GM12801 (cell line): ENCODE data around the gene OSCAR.

ENCODE experiments used
- TF ChIP-seq, protein P1 (sequence below): IDR thresholded peaks from one replicate; pipeline ENCODE4 v1.5.1; 2011; ENCODE audit warnings: control low read depth; ENCODE audit not compliant: insufficient read length; ENCODE audit errors: extremely low read depth

The OSCAR gene

DNA sequence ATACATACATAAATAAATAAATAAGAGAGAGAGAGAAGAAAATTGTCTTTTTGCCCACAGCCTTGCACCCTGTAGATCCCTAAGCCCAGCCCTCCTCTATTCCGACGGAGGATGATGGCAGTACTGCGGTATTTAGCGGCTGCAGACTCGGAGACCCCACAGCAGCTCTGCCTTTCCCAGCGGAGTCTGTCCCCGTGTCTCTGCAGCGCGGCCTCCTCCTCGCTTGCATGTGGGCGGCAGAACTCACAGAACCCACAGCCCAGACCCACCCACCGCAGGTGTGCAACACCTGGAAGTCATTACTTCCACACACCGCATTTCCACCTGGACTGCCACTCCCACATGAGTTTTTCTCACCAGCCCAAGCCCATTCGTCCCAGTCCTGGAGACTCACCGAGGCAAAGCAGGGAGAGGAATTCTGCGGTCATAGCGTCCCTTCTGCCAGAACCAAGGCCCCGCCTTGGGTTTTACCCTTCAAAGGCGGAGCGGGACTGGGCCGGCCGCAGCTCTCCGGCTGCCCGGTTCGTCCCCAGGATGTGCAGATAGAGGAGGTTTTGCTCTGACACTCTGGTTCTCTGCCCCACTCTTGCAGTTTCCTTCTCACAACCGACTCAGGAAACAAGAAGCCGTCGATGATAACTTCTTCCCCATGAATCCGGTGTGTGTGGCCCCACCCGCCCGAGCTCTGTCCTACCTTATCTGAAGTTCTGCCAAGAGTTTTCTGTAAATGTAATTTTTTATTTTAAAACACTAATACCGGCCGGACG lies 37.1 kb downstream of the OSCAR start, which contains the start of gene VSTM1:
Gene VSTM1, minus strand, starts transcription at position 548 of the 767 bp plus-strand sequence. Its CDS starts 120 bp downstream, at position 428.
- TF ChIP-seq, protein P1, sequence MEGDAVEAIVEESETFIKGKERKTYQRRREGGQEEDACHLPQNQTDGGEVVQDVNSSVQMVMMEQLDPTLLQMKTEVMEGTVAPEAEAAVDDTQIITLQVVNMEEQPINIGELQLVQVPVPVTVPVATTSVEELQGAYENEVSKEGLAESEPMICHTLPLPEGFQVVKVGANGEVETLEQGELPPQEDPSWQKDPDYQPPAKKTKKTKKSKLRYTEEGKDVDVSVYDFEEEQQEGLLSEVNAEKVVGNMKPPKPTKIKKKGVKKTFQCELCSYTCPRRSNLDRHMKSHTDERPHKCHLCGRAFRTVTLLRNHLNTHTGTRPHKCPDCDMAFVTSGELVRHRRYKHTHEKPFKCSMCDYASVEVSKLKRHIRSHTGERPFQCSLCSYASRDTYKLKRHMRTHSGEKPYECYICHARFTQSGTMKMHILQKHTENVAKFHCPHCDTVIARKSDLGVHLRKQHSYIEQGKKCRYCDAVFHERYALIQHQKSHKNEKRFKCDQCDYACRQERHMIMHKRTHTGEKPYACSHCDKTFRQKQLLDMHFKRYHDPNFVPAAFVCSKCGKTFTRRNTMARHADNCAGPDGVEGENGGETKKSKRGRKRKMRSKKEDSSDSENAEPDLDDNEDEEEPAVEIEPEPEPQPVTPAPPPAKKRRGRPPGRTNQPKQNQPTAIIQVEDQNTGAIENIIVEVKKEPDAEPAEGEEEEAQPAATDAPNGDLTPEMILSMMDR, result no peak

DNA sequence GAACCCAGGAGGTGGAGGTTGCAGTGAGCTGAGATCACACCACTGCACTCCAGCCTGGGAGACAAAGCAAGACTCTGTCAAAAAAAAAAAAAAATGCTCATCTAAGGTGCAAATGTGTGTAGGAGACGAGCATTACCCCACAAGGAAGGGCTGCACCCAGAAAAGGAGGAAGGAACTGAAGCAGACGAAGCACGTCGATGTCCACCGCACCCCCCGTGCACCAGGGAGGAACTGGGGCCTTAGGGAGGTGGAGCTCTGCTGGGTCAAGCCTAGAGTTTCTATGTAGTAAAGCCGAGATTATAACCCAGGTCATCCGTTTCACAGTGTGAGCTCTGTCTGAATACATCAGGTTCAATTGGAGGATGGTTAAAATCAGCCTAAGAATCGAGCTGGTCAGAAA lies 38.0 kb downstream of the OSCAR start:
- TF ChIP-seq, protein P1, result no peak

DNA sequence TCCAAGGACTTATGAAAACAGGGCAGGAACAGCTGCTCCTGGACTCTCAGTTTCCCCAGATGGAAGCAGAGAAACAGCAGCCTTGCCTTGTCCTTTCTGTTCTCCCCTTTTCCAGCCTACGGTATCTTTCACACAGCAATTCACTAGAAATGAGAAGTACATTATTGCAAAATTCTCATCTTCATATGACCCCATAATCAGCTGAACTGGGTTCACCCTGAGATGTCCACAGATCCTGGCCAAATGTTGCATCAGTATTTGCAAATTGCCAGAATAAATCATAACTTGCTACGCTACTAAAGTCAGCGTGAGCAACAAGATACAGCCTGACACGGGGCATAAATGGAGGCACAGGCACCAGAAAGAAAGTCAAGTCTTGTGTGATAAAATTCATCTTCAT lies 53.0 kb downstream of the OSCAR start:
- TF ChIP-seq, protein P1, result no peak

DNA sequence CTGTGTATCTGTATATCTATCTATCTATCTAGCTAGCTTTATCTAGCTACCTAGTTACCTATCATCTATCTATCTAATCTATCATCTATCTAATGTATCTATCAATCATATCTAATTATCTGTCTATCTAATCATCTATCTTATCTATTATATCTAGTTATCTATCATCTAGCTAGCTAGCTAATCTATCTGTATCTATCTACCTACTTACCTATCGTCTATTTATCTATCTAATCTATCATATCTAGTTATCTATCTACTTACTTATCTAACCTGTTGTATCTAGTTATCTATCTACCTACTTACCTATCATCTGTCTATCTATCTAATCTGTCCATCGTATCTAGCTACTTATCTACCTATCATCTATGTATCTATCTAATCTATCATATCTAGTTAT lies 54.8 kb downstream of the OSCAR start:
- TF ChIP-seq, protein P1, result no peak
